ENCODE data around the gene PPM1F. TPM values are rescaled to one million over a fixed set of nuclear protein-coding genes. Genes with fewer than 3 reads are reported as not detected.

The PPM1F gene
- total RNA-seq, 2 donors from 2014 or later, result 14.5 to 26.4 TPM

DNA sequence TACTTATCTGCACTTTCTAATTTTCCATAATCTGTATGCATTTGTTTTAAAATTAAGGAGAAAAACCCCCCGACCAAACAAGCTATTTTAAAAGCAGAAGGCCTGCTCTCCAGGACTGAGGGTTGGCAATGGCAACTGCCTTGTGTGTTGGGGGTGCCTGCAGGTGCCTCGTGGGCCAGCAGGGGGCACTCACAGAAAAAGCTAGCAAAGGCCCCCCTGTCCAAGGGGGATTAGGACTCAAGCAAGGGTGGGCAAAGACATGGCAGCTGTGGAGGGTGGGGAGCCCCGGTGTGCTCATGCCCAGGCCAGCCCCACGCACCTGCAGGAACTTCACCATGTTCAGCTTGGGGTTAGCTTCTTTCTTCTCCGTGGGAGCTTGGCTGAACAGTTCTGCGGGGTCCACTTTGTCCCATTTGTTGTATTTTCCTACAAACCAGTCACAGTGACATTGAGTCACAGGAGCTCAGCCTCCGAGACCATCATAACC, 19.7 kb upstream of the PPM1F start:
- no peaks in the 10 kb centered on the region for H3K27me3 ChIP-seq
- 23 to 64% methylated on average over 3 to 7 of the region's 7 CpGs for WGBS, 2 donors
- no peak for TF ChIP-seq POLR2A (IDR thresholded peaks at IDR 0.05)
- TF ChIP-seq, protein P1, sequence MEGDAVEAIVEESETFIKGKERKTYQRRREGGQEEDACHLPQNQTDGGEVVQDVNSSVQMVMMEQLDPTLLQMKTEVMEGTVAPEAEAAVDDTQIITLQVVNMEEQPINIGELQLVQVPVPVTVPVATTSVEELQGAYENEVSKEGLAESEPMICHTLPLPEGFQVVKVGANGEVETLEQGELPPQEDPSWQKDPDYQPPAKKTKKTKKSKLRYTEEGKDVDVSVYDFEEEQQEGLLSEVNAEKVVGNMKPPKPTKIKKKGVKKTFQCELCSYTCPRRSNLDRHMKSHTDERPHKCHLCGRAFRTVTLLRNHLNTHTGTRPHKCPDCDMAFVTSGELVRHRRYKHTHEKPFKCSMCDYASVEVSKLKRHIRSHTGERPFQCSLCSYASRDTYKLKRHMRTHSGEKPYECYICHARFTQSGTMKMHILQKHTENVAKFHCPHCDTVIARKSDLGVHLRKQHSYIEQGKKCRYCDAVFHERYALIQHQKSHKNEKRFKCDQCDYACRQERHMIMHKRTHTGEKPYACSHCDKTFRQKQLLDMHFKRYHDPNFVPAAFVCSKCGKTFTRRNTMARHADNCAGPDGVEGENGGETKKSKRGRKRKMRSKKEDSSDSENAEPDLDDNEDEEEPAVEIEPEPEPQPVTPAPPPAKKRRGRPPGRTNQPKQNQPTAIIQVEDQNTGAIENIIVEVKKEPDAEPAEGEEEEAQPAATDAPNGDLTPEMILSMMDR (IDR thresholded peaks at IDR 0.05), result peak; percentile 45 to 80 (median 54)
- H3K4me1 ChIP-seq, result no peaks in the 10 kb centered on the region
- DNase-seq (peak in 2 of 4 donors; percentile 37 to 62), ATAC-seq (peak; percentile 45)
- H3K27ac ChIP-seq, result no peak overlapping the region
- H3K9me3 ChIP-seq, result no peaks in the 10 kb centered on the region
- H3K36me3 ChIP-seq (replicated peaks in 1 of 2; ENCODE audit: insufficient read depth in 1 of 2, low read depth in 2 of 2), result peaks cover 0 to 5% of the 10 kb centered on the region in 2 donors
- intact Hi-C loops (cut with DNase I), result no loop called here
- H3K4me3 ChIP-seq, result no peak overlapping the region

DNA sequence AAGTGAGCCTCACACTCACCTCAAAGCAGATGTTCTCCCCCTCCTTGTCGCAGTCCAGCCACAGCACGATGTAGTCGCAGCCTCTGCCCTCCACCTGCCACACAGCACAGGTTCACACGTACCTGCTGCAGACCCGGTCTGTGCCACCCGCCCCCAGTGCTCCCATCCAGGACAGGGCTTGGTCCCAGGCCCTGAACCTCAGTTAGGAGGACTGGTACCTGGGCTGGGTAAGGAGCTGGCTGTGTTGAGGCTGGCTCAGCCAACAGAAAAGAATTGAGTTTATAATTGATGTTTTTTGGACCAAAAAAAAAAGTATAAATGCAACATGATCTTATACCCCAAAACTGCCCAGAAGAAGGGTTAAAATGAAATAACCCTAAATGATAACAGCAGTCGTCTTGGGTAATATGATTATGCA, 19.2 kb upstream of the PPM1F start:
- no peak overlapping the region for H3K4me3 ChIP-seq
- no peak for ATAC-seq
- no peaks in the 10 kb centered on the region for H3K9me3 ChIP-seq
- no peak for DNase-seq
- H3K4me1 ChIP-seq, result no peaks in the 10 kb centered on the region
- H3K36me3 ChIP-seq (replicated peaks in 1 of 2; ENCODE audit: insufficient read depth in 1 of 2, low read depth in 2 of 2), result peaks cover 0 to 9% of the 10 kb centered on the region in 2 donors
- H3K27me3 ChIP-seq, result no peaks in the 10 kb centered on the region
- intact Hi-C loops (cut with DNase I), result no loop called here
- no peak overlapping the region for H3K27ac ChIP-seq
- WGBS, 2 donors, result 74 to 94% methylated on average over 2 to 7 of the region's 7 CpGs
- TF ChIP-seq, protein P1 (IDR thresholded peaks at IDR 0.05), result no peak
- TF ChIP-seq POLR2A (IDR thresholded peaks at IDR 0.05), result no peak

DNA sequence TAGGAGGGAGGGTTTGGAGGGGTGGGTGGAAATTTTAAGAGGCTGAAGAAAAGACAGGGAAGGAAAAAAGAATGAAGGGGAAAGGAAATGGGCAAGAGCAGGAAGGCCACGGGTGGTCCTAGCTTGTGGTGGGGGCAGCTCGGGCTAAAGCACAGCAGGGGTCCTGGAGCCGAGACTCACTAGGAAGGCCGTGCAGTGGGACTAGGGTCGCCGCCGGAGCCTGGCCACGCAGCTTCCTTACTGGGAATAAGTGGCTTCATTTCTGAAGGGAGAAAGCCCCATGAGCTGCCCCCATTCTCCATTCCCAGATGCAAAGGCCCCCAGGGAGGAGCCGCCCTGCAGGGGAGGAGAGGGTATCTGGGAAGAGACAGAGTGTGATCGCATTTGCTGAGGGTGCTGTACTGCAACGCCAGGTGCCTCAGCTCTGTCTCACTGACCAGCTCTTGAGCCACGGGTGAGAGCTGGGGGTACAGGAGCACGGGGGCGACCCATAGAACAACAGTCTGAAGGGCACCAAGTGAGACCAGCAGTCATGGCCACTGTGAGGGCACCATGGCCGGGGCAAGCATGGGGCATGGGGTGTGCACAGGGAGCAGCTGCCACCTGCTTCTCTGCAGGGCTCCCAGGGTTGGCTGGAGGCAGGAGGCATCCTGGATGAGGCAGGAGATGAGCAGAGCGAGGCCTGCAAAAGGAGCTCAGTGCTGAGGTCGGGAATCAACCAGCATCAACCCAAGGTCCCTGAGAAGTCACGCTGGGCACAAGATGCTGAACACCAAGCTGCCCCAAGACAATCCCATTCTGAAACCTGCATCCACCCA, 18.4 kb upstream of the PPM1F start:
- intact Hi-C loops (cut with DNase I), result no loop called here
- Histone ChIP-seq H3K27me3 (no peaks in the 10 kb centered on the region), H3K4me3 (no peak overlapping the region), H3K4me1 (no peaks in the 10 kb centered on the region), H3K36me3 (replicated peaks in 1 of 2; ENCODE audit: insufficient read depth in 1 of 2, low read depth in 2 of 2) (peaks cover 0 to 13% of the 10 kb centered on the region in 2 donors), H3K27ac (no peak overlapping the region), H3K9me3 (no peaks in the 10 kb centered on the region)
- ATAC-seq (no peak), DNase-seq (no peak)
- WGBS, 2 donors, result 89 to 93% methylated on average over 16 to 17 of the region's 18 CpGs
- TF ChIP-seq, protein P1 (IDR thresholded peaks at IDR 0.05), result no peak
- no peak for TF ChIP-seq POLR2A (IDR thresholded peaks at IDR 0.05)

DNA sequence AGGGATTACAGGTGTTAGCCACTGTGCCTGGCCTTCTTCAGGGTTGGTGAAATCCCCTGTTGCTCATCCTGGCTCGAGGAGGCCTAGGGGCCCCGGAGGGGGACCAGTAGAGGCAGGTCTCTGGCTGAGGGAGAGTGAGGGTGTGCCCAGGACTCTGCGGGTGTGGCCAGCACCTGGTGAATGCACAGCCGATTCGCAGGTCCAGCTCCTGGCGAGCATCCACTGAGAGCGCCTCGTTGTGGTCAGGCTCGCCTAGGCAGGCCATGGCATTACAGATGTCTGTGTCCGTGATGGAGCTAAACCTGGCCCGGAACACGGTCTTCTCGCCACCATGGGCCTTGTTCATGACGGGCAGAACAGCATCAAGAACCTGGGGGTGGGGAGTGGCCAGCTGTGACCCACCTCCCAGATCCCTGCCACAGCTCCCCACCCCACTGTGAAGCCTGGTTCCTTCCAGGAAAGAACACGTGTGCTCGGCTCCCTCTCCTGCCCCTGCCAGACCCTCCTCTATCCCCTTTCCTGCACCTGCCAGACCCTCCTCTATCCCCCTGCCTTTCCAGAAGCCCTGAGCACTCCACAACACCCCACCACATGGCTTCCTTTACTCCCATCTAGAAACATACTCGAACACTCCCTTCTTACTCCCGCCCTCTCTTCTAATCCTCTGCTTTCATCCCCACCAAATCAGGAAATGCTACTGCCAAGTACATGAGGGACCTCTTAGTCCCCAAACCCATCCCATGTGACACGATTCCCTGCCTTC, 17.6 kb upstream of the PPM1F start:
- H3K9me3 ChIP-seq, result no peaks in the 10 kb centered on the region
- peaks cover 0 to 13% of the 10 kb centered on the region in 2 donors for H3K36me3 ChIP-seq (replicated peaks in 1 of 2; ENCODE audit: insufficient read depth in 1 of 2, low read depth in 2 of 2)
- ATAC-seq (no peak), DNase-seq (no peak)
- intact Hi-C loops (cut with DNase I), result no loop called here
- 89 to 92% methylated on average over 6 to 19 of the region's 19 CpGs for WGBS, 2 donors
- TF ChIP-seq, protein P1 (IDR thresholded peaks at IDR 0.05), result no peak
- no peak for TF ChIP-seq POLR2A (IDR thresholded peaks at IDR 0.05)
- H3K27ac ChIP-seq, result no peak overlapping the region
- no peak overlapping the region for H3K4me3 ChIP-seq
- no peaks in the 10 kb centered on the region for H3K4me1 ChIP-seq
- no peaks in the 10 kb centered on the region for H3K27me3 ChIP-seq
